WERI-Rb-1 (cell line): ENCODE data around the gene FERMT2.

Experiments used
- DNase-seq: peaks from one replicate; pipeline ENCODE4 v3.0.0-alpha.2; 2020
- H3K27ac ChIP-seq: fragments of 250-450 bp; sonication (Bioruptor Pico); 2 replicates; pipeline ENCODE4 v1.5.1; 2020; ENCODE audit warnings: mild to moderate bottlenecking, moderate library complexity
- H3K27me3 ChIP-seq: fragments of 250-450 bp; sonication (Bioruptor Pico); 2 replicates; pipeline ENCODE4 v1.5.1; 2021; ENCODE audit warnings: mild to moderate bottlenecking, low read depth, moderate library complexity; ENCODE audit not compliant: insufficient read depth, severe bottlenecking
- H3K36me3 ChIP-seq: fragments of 250-450 bp; sonication (Bioruptor Pico); 2 replicates; pipeline ENCODE4 v1.5.1; 2020; ENCODE audit warnings: mild to moderate bottlenecking, moderate library complexity
- H3K4me3 ChIP-seq: 2 replicates; pipeline ENCODE4 v1.5.1; 2011; ENCODE audit warnings: low read depth, mild to moderate bottlenecking, control low read depth, low read length
- H3K9me3 ChIP-seq: fragments of 250-450 bp; sonication (Bioruptor Pico); 2 replicates; pipeline ENCODE4 v1.5.1; 2021; ENCODE audit warnings: mild to moderate bottlenecking, moderate library complexity; ENCODE audit not compliant: severe bottlenecking
- CTCF ChIP-seq: IDR thresholded peaks from 2 replicates; pipeline ENCODE4 v1.5.1; 2011; ENCODE audit warnings: low read depth, mild to moderate bottlenecking, control low read depth, inconsistent platforms, low read length

The FERMT2 gene

DNA sequence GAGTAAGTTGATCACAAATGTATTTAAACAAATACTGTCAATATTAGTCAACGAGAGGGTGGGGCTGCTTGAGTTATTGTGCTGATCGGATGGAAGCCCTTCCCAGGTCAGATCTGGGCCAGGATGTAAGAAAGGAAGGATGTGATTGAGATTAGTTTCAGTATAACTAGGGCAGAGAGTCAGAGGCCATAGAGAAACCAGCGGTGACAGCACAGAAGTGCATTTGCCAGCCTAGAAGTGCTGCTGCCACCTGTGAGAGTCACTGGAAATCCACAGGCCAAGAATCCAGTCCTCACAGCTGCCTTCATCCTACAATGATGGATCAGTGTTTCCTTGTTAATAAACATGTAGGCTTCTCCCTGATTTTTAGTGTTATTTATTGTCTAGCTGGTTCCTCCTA lies 9.8 kb upstream of the FERMT2 start:
- no peak for TF ChIP-seq CTCF
- H3K27ac ChIP-seq = no peak overlapping the region
- DNase-seq = no peak

GRCh38 chr14:52954346-52955214 lies 3.7 kb upstream of the FERMT2 start:
- peaks cover 6% of the 10 kb centered on the region; the same call in 1 of the 2 replicates for H3K36me3 ChIP-seq
- TF ChIP-seq CTCF = no peak
- no peak overlapping the region for H3K4me3 ChIP-seq
- H3K27ac ChIP-seq = no peak overlapping the region
- no peaks in the 10 kb centered on the region for H3K27me3 ChIP-seq
- H3K9me3 ChIP-seq = no peaks in the 10 kb centered on the region
- DNase-seq = no peak

More for the DNA sequence above, 9.8 kb upstream of the FERMT2 start:
- no peak overlapping the region for H3K4me3 ChIP-seq
- no peaks in the 10 kb centered on the region for H3K27me3 ChIP-seq
- H3K9me3 ChIP-seq = no peaks in the 10 kb centered on the region
- H3K36me3 ChIP-seq = no peaks in the 10 kb centered on the region

DNA sequence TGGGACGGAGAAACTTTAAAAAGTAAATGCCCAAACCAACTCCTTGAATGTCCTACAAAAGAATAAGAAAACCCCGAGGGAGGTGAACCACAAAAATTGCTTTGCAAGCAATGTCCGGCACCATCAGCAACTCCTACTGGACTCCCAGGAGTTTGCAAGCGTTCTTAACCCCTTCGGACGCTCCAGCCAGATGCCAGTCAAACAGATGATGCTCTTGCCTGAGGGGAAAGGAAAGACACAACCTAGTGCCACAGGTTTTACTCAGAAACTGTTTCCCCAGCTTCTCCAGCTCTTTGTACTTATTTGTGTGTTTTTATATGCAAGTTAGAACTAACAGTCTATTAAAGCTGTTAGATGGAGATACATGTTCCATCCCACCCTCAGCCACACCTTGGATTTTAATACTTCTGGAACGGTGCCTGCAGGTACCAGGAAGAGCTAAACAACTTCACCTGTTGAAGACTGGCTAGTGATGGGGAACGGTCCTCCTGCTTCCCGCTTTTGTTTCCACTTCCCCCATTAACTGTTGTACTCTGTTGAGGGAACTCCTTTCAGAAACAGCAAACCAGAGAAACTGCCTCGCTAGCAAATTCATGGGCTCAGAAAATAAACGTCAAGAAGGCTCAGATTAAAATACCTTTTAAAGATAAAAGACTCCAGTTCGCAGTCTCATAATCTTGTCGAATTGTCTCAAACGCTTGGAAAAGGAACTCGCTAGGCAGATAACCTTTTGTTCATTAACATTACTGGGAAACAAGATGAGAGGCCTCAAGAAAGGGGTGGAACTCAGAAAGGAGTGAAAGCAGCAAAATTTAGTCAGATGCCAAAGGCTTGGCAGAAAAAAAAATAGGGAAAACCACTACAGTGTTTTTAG lies 1.1 kb upstream of the FERMT2 start:
- H3K27me3 ChIP-seq = no peaks in the 10 kb centered on the region
- H3K36me3 ChIP-seq = peaks cover 6% of the 10 kb centered on the region; the same call in 1 of the 2 replicates
- TF ChIP-seq CTCF = peak; percentile 63; the same call in 1 of the 2 replicates
- peak overlapping the region; percentile 97 for H3K4me3 ChIP-seq
- peak overlapping the region; percentile 97 for H3K27ac ChIP-seq
- peak; percentile 74 for DNase-seq
- no peaks in the 10 kb centered on the region for H3K9me3 ChIP-seq

- Histone ChIP-seq H3K4me3 (peak overlapping the region; percentile 77), H3K27me3 (no peaks in the 10 kb centered on the region), H3K36me3 (peaks cover 6% of the 10 kb centered on the region; the same call in 1 of the 2 replicates), H3K9me3 (no peaks in the 10 kb centered on the region), H3K27ac (peak overlapping the region; percentile 92)
- peak; percentile 70 for DNase-seq
- TF ChIP-seq CTCF = no peak
These were observed 396 bp downstream of the FERMT2 start for GRCh38 chr14:52950410-52950897.

- no peak for DNase-seq
- peak overlapping the region; percentile 77 for H3K4me3 ChIP-seq
- no peak for TF ChIP-seq CTCF
- H3K36me3 ChIP-seq = peaks cover 6% of the 10 kb centered on the region; the same call in 1 of the 2 replicates
- no peaks in the 10 kb centered on the region for H3K27me3 ChIP-seq
- peak overlapping the region; percentile 92 for H3K27ac ChIP-seq
- no peaks in the 10 kb centered on the region for H3K9me3 ChIP-seq
These were observed 990 bp downstream of the FERMT2 start for GRCh38 chr14:52949711-52950409.
